PC-9 (cell line): ENCODE data around the gene CLEC1A. TPM values are rescaled to one million over a fixed set of nuclear protein-coding genes. Genes with fewer than 3 reads are reported as not detected.

Experiments
- BruUV-seq: library from RNA; stranded (reverse); fragments of 400-500 nt; replicated peaks from 2 replicates; lab custom pipeline; 2021; lab: Mats Ljungman, UMichigan
- CTCF ChIA-PET: fragments of 300-600 bp; sonication (Branson Sonifier 250); formaldehyde crosslinking; loops from one replicate; lab custom pipeline; 2022; ENCODE audit warnings: antibody characterized with exemption; lab: Charles Lee
- POLR2A ChIA-PET: fragments of 300-600 bp; sonication (Branson Sonifier 250); formaldehyde crosslinking; loops from one replicate; lab custom pipeline; 2022; ENCODE audit warnings: antibody characterized with exemption; ENCODE audit not compliant: unreplicated experiment; lab: Charles Lee
- DNase-seq, 2 experiments: peaks; one replicate each; pipeline versions ENCODE4 v3.0.0 to v3.0.0-alpha.2; 2015 to 2022; ENCODE audit warnings: mixed read lengths in 1 of 2
- H2AFZ ChIP-seq: fragments of 200-600 bp; sonication (generic); 2 replicates; pipeline ENCODE4 v1.8.1; 2017; ENCODE audit warnings: antibody characterized with exemption
- H3F3A ChIP-seq: fragments of 200-600 bp; sonication (generic); 2 replicates; pipeline ENCODE4 v1.8.1; 2017; ENCODE audit warnings: antibody characterized with exemption, mild to moderate bottlenecking, low read depth; ENCODE audit not compliant: insufficient read depth
- H3K27ac ChIP-seq: fragments of 200-600 bp; sonication (generic); 2 replicates; pipeline ENCODE4 v1.6.1; 2016; ENCODE audit warnings: mixed run types
- H3K27me3 ChIP-seq: fragments of 200-600 bp; sonication (generic); 2 replicates; pipeline ENCODE4 v1.6.1; 2016; ENCODE audit warnings: low read depth, mixed run types; ENCODE audit not compliant: insufficient read depth
- H3K36me3 ChIP-seq: fragments of 200-600 bp; sonication (generic); 2 replicates; pipeline ENCODE4 v1.6.1; 2016; ENCODE audit warnings: low read depth, mixed run types
- H3K4me1 ChIP-seq: fragments of 200-600 bp; sonication (generic); replicated peaks from 2 replicates; pipeline ENCODE4 v1.6.1; 2016; ENCODE audit warnings: mixed run types; ENCODE audit not compliant: insufficient read depth
- H3K4me2 ChIP-seq: fragments of 200-600 bp; sonication (generic); 2 replicates; pipeline ENCODE4 v1.6.1; 2017; ENCODE audit warnings: mixed run types
- H3K4me3 ChIP-seq: fragments of 200-600 bp; sonication (generic); 2 replicates; pipeline ENCODE4 v1.6.1; 2016; ENCODE audit warnings: mixed run types
- H3K79me2 ChIP-seq: fragments of 200-600 bp; sonication (generic); 2 replicates; pipeline ENCODE4 v1.6.1; 2017; ENCODE audit warnings: low read depth, mixed run types
- H3K9me2 ChIP-seq: fragments of 200-600 bp; sonication (generic); 2 replicates; pipeline ENCODE4 v1.8.1; 2017; ENCODE audit warnings: mild to moderate bottlenecking; ENCODE audit not compliant: insufficient read depth
- H3K9me3 ChIP-seq: fragments of 200-600 bp; sonication (generic); 2 replicates; pipeline ENCODE4 v1.8.1; 2016; ENCODE audit warnings: low read depth; ENCODE audit not compliant: insufficient read depth
- H4K20me1 ChIP-seq: fragments of 200-600 bp; sonication (generic); 2 replicates; pipeline ENCODE4 v1.8.1; 2017; ENCODE audit not compliant: insufficient read depth
- CTCF ChIP-seq: fragments of 200-600 bp; sonication (generic); conservative IDR thresholded peaks from 2 replicates; pipeline ENCODE4 v1.6.1; 2017; ENCODE audit warnings: mixed run types, antibody characterized with exemption, mild to moderate bottlenecking, moderate library complexity
- EZH2 ChIP-seq: fragments of 200-600 bp; sonication (generic); IDR thresholded peaks from 2 replicates; pipeline ENCODE4 v1.8.0; 2017; ENCODE audit warnings: antibody characterized with exemption, low read depth
- intact Hi-C: fragments of 100-400 bp; cut with micrococcal nuclease; formaldehyde crosslinking; loops from one replicate; pipeline ENCODE4 v1.10.0; 2022; ENCODE audit not compliant: unreplicated experiment
- total RNA-seq: library from RNA; stranded (reverse); gene quantifications from 2 replicates; pipeline ENCODE4 v1.2.3, GENCODE V29; 2021

CLEC1A gene
- total RNA-seq, 1 experiment from 2014 or later: not detected

GRCh38 chr12:10113075-10113474 is 14.3 kb upstream of the CLEC1A start:
- no peaks in the 10 kb centered on the region for H3K27me3 ChIP-seq
- H3K27ac ChIP-seq: peak overlapping the region; percentile 12; the same call in 1 of the 2 replicates
- no peak for DNase-seq
- intact Hi-C loops: no loop called here
- no peak overlapping the region for H3K4me3 ChIP-seq
- H4K20me1 ChIP-seq: no peaks in the 10 kb centered on the region
- H3K9me3 ChIP-seq: no peaks in the 10 kb centered on the region
- CTCF ChIA-PET: no interaction called here
- TF ChIP-seq CTCF: no peak
- no peaks in the 10 kb centered on the region for H3K79me2 ChIP-seq
- H3F3A ChIP-seq: no peaks in the 10 kb centered on the region
- H3K4me2 ChIP-seq: peak overlapping the region; percentile 35
- peak overlapping the region; percentile 63; the same call in 1 of the 2 replicates for H2AFZ ChIP-seq
- H3K36me3 ChIP-seq: no peaks in the 10 kb centered on the region
- peaks cover 11% of the 10 kb centered on the region for H3K4me1 ChIP-seq
- no TSS peak for BruUV-seq
- H3K9me2 ChIP-seq: no peaks in the 10 kb centered on the region
- POLR2A ChIA-PET: interaction anchor here (0.6 kb wide), 1 partner anchor 829 kb away, joined by 3 read pairs; no protein-coding TSS in a partner anchor

DNA sequence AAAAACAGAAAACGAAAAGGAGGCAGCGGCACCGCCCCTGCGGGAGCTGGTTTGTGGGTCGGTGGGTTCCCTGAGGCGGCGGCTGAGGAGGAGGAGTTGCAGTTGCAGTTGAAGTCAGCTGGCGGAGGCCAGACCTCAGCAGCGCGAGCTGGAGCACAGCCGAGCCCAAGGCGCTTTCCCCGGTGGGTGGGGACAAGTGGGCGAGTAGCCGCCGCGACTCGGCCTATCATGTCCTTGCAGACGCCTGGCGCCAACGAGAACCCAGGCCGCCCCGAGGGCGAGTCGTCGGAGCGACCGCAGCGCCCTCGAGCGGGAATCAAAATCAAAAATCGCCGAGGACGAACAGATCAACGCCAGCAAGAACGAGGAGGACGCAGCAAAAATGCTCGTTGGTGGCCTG is 12.7 kb upstream of the CLEC1A start:
- H3K27ac ChIP-seq: no peak overlapping the region
- no peaks in the 10 kb centered on the region for H3K9me3 ChIP-seq
- H3K9me2 ChIP-seq: no peaks in the 10 kb centered on the region
- H3K4me3 ChIP-seq: no peak overlapping the region
- intact Hi-C loops: no loop called here
- no peaks in the 10 kb centered on the region for H3K79me2 ChIP-seq
- H3K4me1 ChIP-seq: peaks cover 11% of the 10 kb centered on the region
- no peak overlapping the region for H2AFZ ChIP-seq
- POLR2A ChIA-PET: interaction anchor here (0.7 kb wide), 1 partner anchor 8 kb away, joined by 3 read pairs; no protein-coding TSS in a partner anchor
- H3K36me3 ChIP-seq: no peaks in the 10 kb centered on the region
- no peak for TF ChIP-seq CTCF
- no peak for TF ChIP-seq EZH2
- CTCF ChIA-PET: no interaction called here
- no peaks in the 10 kb centered on the region for H4K20me1 ChIP-seq
- no TSS peak for BruUV-seq
- no peak for DNase-seq
- H3F3A ChIP-seq: no peaks in the 10 kb centered on the region
- no peak overlapping the region for H3K4me2 ChIP-seq
- H3K27me3 ChIP-seq: no peaks in the 10 kb centered on the region

DNA sequence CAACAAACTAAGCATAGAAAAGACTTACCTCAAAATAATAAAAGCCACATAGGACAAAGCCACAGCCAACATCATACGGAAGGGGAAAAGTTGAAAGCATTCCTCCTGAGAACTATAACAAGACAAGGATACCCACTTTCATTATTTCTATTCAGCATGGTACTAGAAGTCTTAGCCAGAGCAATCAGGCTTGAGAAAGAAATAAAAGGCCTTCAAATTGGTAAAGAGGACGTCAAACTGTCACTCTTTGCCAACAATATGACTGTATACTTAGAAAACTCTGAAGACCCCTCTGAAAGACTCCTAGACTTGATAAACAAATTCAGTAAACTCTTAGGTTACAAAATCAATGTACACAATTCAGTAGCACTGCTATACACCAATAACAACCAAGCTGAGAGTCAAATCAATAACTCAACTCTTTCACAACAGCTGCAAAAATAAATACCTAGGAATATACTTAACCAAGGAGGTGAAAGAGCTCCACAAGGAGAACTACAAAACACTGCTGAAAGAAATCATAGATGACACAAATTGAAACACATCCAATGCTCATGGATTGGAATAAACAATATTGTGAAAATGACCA is 11.6 kb upstream of the CLEC1A start:
- peaks cover 11% of the 10 kb centered on the region for H3K4me1 ChIP-seq
- no peak overlapping the region for H2AFZ ChIP-seq
- no peaks in the 10 kb centered on the region for H4K20me1 ChIP-seq
- no peaks in the 10 kb centered on the region for H3K9me3 ChIP-seq
- TF ChIP-seq EZH2 (no peak), CTCF (no peak)
- H3K4me3 ChIP-seq: no peak overlapping the region
- no peaks in the 10 kb centered on the region for H3K36me3 ChIP-seq
- no peaks in the 10 kb centered on the region for H3F3A ChIP-seq
- H3K27me3 ChIP-seq: no peaks in the 10 kb centered on the region
- no peak overlapping the region for H3K27ac ChIP-seq
- POLR2A ChIA-PET: no interaction called here
- DNase-seq: no peak
- H3K9me2 ChIP-seq: no peaks in the 10 kb centered on the region
- CTCF ChIA-PET: no interaction called here
- H3K79me2 ChIP-seq: no peaks in the 10 kb centered on the region
- H3K4me2 ChIP-seq: no peak overlapping the region
- no TSS peak for BruUV-seq
- intact Hi-C loops: no loop called here
